ENCODE data around the gene GPC5.

GRCh38 chr13:91357613-91358386 is 40.6 kb upstream of the GPC5 start:
- TF ChIP-seq, protein P1, sequence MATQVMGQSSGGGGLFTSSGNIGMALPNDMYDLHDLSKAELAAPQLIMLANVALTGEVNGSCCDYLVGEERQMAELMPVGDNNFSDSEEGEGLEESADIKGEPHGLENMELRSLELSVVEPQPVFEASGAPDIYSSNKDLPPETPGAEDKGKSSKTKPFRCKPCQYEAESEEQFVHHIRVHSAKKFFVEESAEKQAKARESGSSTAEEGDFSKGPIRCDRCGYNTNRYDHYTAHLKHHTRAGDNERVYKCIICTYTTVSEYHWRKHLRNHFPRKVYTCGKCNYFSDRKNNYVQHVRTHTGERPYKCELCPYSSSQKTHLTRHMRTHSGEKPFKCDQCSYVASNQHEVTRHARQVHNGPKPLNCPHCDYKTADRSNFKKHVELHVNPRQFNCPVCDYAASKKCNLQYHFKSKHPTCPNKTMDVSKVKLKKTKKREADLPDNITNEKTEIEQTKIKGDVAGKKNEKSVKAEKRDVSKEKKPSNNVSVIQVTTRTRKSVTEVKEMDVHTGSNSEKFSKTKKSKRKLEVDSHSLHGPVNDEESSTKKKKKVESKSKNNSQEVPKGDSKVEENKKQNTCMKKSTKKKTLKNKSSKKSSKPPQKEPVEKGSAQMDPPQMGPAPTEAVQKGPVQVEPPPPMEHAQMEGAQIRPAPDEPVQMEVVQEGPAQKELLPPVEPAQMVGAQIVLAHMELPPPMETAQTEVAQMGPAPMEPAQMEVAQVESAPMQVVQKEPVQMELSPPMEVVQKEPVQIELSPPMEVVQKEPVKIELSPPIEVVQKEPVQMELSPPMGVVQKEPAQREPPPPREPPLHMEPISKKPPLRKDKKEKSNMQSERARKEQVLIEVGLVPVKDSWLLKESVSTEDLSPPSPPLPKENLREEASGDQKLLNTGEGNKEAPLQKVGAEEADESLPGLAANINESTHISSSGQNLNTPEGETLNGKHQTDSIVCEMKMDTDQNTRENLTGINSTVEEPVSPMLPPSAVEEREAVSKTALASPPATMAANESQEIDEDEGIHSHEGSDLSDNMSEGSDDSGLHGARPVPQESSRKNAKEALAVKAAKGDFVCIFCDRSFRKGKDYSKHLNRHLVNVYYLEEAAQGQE (IDR thresholded peaks at IDR 0.05; ENCODE audit: insufficient read depth in 1 of 2, low read depth in 2 of 2, low read length in 2 of 2), result no peak
- TF ChIP-seq SIN3A (IDR thresholded peaks at IDR 0.05; ENCODE audit: borderline replicate concordance, insufficient read depth, low read length) (no peak), POLR2AphosphoS5 (IDR thresholded peaks at IDR 0.05; ENCODE audit: low read depth, low read length) (no peak; the same call in none of the 2 replicates), FOXP2 (optimal IDR thresholded peaks at IDR 0.05; ENCODE audit: borderline replicate concordance, extremely low read depth, extremely low read length, insufficient read depth) (no peak), TAF1 (IDR thresholded peaks at IDR 0.05; ENCODE audit: borderline replicate concordance, insufficient read depth, low read length) (no peak)

Measured in PFSK-1 (cell line).